ENCODE results near the gene BICC1. TPM values are rescaled to one million over a fixed set of nuclear protein-coding genes. Genes with fewer than 3 reads are reported as not detected.
A peak's percentile ranks its signal among the peaks of the same experiment; 100 is the strongest.

The BICC1 gene
- polyA plus RNA-seq, 4 donors = 72.5 to 84.9 (median 79.7) TPM

DNA sequence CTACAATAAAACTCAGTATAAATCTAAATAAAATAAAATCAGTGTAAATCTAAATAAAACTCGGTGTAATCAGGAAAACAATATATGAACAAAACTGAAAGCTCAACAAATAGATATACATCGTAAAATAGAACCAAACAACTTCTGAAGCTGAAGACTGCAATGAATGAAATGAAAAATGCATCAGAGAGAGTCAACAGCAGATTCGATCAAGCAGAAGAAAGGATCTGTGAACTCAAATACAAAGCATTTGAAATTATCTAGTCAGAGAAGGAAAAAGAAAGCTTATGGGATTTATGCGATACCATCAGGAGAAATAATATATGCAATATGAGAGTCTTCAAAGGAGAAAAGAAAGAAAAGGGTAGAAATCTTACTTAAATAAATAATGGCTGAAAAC is 255.0 kb downstream of the BICC1 start:
- no peak for DNase-seq (ENCODE audit: low read depth in 4 of 4, low spot score in 2 of 4)

- no peak for DNase-seq (ENCODE audit: low read depth in 4 of 4, low spot score in 2 of 4)
Observed at GRCh38 chr10:58771863-58772262, 259.2 kb downstream of the BICC1 start.

DNA sequence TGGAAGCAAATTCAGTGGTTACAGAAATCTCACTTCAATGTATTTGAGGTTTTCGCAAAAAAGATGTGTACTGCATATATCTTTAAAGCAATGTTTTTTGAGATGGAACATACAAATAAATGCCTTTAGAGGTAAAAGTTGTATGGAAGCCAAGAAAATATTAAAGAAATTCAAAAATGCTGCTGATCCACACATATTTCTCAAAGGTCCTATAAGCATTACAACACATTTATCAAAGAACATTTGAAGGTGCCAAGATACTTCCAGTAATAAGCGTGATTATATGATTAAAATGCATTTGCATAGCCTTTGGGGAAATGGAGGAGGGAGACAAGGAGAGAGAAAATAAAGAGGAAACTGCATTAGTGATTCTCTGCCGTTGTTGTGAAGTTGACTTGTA is 260.1 kb downstream of the BICC1 start:
- DNase-seq (ENCODE audit: low read depth in 4 of 4, low spot score in 2 of 4) = no peak

DNA sequence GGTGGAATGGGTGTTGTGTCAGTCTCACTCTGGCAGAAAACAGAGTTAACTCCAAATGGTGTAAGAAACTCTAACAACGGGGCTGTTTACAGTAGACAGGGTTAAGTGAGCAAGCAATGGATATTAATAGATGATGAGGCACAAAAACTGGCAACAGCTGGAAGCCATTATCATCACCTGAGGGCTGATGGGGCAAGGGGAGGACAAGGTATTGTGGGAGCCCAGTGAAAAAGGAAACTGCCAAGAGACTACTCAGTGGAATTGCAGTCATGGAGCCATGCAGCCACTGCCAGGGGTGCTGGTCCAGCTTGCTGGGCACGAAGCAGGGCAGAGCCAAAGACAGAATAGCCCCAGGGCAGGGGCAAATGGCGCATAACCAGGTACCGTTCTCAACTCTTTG is 260.7 kb downstream of the BICC1 start:
- no peak for DNase-seq (ENCODE audit: low read depth in 4 of 4, low spot score in 2 of 4)

DNA sequence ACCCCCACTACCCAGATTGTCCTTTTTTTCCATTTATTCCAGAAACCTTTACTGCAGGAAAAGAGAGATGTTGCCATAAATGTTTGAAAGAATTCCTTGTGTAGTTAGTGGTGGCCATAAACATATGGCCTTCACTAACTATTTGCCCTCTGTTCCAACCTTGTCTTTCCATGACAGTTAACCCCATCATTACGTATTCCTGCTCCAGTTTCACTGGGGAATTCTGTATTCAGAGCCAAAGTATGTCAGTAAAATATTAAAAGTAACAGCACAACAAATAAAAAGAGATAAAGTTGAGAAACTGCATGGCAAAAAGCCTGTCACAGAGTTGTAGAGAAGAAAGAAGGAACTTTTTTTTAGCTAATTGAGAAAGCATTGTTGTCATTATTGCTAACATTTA is 261.3 kb downstream of the BICC1 start:
- DNase-seq (ENCODE audit: low read depth in 4 of 4, low spot score in 2 of 4) = no peak

DNA sequence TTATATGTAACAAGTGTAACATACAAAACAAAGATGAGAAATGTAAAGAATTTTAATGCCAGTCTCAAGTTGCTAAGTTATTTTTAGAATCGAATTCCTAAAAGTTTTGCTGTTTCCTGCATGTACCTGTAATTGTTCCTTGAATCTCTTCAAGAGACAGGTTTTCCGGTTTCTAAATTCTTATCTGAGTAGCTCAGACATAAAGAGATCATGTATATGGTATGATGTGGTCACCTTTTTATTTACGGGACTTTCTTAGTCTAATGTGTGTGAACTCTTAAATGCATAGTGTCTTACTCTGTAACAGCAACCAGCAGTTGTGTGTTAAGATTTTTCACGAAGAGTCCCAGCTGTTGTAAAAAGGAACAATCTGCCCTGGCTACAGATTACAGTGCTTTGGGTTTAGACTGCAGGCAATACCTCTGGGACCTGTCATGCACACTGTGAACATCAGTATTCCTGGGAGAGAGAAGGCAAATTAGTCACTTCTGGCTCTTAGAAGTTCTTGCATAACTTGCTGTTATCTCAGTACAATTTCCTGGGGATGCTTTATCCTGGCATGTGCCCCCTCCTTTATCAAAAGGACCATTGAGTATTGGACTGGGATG is 263.4 kb downstream of the BICC1 start:
- DNase-seq (ENCODE audit: low read depth in 4 of 4, low spot score in 2 of 4) = no peak

DNA sequence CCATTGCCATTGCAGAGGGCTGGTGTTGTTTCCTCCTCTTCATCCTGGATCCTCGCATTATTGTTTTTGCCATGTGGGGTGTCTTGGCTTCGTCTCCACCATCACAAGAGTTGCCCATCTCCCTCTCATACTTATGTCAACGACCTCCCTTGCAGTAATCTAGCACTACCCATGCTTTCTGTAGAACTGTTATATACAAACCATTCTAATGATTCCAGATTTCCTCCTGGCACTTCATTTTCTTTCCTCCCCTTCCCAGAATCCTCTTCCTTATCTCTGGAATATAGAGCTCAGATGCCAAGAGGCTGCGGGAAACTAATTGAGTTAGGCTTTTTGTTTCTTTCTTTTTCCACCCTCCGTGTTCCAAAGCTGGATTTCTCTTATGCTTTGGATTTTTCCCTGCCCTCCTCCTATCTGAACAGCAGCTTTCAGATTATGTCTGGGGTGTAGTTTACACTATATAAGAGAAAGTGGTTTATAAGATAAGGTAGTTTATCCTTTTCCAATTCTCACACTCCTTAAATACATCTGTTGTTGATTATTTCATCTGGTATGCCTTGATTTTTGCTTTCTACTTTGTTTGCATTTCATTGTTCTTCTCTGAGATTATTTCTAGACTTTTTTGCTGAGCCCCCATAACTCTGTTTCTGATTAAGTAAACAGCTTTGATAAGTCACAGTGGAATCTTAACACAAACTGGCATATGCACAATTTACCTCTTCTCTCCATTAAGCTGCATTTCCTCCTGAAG is 264.1 kb downstream of the BICC1 start:
- no peak for DNase-seq (ENCODE audit: low read depth in 4 of 4, low spot score in 2 of 4)

DNA sequence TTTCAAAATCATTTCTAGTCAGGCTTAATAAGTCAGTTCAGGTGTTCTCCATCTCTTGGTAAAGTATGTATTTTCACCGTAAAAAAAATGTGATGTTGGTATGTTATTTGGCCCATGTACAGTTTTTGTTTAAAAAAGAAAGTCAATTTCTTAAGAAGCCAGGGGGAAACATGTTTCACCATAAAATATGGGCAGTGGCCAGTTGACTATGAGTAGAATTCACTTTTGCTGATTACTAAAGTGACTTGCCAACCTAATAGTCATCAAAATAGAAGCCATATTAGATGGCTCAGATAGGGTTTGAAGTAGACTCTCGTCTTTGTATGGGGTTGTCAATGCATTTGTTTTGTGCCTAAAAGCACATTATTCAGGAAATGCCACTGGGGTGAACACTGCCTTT is 266.3 kb downstream of the BICC1 start:
- DNase-seq (ENCODE audit: low read depth in 4 of 4, low spot score in 2 of 4) = no peak

- no peak for DNase-seq (ENCODE audit: low read depth in 4 of 4, low spot score in 2 of 4)
Observed at GRCh38 chr10:58779594-58779993, 266.9 kb downstream of the BICC1 start.

GRCh38 chr10:58780476-58780875 is 267.8 kb downstream of the BICC1 start:
- no peak for DNase-seq (ENCODE audit: low read depth in 4 of 4, low spot score in 2 of 4)

- peak in 2 of 4 donors; percentile 41 to 51 for DNase-seq (ENCODE audit: low read depth in 4 of 4, low spot score in 2 of 4)
Observed at GRCh38 chr10:58781873-58782488, 269.3 kb downstream of the BICC1 start.

DNA sequence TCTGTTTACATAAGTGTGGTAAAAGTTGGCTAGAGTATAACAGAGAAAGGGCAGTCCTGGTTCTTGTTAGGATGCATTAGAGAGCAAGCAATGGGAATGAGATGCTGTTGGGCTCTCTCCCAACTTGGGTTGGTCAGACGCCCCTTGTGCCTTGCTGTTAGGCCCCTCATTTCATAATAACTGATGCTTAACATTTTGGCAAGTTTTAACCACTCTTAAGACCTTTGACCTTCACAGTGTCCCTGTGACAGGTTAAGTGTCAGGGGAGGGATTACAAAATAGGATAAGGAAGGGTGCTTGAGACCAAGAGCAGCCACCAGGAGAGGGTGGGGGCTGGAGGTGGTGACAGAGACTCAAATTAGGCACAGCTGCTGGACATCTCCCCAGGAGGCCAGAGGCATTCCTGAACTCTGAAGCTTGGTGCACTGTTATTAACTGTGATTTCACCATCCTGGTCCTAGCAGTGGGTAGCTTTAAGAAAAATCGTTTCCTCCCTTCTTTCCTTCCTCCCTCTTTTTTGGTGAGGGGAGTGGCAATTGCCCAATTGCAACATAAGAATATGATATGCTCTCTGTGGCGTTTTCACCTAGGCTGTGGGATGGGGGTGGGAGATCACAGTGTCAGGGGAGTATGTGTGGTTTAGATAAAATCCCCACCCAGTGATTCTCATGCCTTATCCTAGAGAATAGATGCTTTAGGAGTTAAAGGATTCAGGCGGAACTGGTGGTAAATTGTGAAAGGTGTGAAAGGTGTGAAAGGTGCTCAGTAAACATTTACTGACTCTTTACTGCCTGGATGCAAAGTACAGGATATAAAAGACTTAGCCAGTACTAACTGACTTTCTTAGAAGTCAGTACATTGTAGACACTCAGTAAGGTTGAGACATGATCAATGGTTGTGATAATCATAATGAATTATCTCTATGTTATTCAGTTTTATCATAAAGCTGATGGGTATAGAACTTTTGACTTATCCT is 270.5 kb downstream of the BICC1 start:
- DNase-seq (ENCODE audit: low read depth in 4 of 4, low spot score in 2 of 4) = no peak

DNA sequence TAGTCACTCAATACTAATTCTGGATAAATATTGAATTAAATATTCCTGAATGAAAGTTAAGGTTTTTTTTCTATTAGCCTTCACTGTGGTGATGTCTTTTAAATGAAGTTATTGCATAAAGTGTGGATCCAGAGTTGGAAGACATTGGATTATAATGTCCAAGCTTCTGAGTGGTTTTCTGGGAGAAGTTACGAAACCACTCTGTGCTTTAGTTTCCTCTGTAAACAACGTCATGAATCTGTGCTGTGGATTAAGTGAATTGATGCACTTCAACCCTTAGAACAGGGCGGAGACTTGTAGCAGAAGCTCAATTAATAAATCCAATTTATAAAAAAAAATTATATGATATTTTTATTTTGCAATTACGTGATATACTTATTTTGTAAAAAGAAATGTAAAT is 271.7 kb downstream of the BICC1 start:
- DNase-seq (ENCODE audit: low read depth in 4 of 4, low spot score in 2 of 4) = no peak

DNA sequence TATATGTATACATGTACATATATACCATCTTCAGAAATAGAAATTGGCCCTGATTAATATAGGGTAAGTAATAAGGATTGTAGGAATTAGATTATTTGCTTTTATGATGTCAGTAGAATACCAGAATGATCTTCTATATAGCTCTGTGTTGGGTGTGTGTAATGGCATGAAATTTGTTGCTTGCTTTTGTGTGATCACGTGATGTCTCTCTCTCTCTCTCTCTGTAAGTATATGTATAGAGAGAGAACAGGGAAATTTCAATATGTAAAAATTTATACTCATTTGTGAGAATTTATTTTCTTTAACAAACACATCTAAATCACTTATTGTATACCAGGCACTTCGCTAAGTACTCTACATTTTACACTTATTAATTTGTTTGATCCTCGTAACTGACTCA is 272.7 kb downstream of the BICC1 start:
- DNase-seq (ENCODE audit: low read depth in 4 of 4, low spot score in 2 of 4) = no peak

DNA sequence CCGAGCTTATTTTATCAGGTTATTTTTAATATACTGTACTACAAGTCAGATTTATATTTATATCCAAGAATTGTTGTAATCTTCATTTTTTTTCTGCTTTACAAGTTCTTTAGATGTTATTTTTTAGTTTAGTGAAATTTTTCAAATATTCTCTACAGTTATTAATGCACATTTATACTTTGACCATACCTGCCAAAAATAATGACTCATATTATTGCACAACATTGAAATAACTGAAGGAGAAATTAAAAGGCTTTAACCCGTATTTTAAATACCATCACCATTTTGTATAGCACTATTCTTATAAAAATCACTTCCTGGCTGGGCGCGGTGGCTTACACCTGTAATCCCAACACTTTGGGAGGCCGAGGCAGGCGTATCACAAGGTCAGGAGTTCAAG is 278.5 kb downstream of the BICC1 start:
- DNase-seq (ENCODE audit: low read depth in 4 of 4, low spot score in 2 of 4) = no peak

GRCh38 chr10:58795560-58795959 is 282.9 kb downstream of the BICC1 start:
- no peak for DNase-seq (ENCODE audit: low read depth in 4 of 4, low spot score in 2 of 4)

GRCh38 chr10:58796242-58796641 is 283.6 kb downstream of the BICC1 start:
- no peak for DNase-seq (ENCODE audit: low read depth in 4 of 4, low spot score in 2 of 4)

- DNase-seq (ENCODE audit: low read depth in 4 of 4, low spot score in 2 of 4) = no peak
Observed at GRCh38 chr10:58796824-58797223, 284.2 kb downstream of the BICC1 start.

DNA sequence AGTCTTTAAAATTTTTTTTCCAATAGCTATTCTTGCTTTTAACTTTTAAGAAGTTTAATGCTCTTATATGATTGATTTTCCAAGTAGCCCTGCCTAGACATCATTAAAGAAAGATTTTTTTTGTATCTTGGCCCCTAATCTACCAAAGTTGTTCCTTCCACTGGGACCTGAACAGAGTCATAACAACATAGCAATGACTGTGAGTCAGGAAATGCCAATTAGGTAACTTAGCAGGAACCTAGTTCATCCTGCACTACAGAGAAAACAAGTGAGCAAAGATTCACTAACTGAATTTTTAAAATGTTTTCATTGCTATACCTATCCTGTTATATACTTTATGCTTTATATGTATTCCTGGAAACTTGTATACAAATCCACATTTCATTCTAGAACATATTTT is 284.7 kb downstream of the BICC1 start:
- DNase-seq (ENCODE audit: low read depth in 4 of 4, low spot score in 2 of 4) = no peak

GRCh38 chr10:58802047-58802446 is 289.4 kb downstream of the BICC1 start:
- no peak for DNase-seq (ENCODE audit: low read depth in 4 of 4, low spot score in 2 of 4)

DNA sequence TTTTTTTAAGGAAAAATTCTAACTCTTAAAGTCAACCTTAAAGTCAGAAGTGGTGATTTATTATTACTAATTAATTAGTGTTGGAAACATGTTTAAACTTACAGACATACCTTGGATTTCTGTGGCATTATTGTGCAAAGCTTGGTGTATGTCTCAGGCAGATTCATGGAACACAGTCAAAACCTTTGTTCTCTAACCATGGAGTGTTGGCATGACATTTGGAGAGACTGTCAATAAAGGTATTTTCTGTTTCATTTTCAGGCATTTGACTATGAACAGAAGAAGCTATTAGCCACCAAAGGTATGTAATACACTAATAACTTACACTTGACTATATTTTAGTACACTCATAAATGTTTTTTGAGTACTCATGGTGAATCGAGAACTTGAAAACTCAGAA is 293.7 kb downstream of the BICC1 start:
- DNase-seq (ENCODE audit: low read depth in 4 of 4, low spot score in 2 of 4) = no peak
